ENCODE results near the gene METTL8. TPM values are rescaled to one million over a fixed set of nuclear protein-coding genes. Genes with fewer than 3 reads are reported as not detected.

The METTL8 gene
- total and polyA plus RNA-seq, 2 of the 13 experiments (the other 11 are each of a cell fraction or from before 2014, with no cell fraction given) = 18.6 to 68.2 TPM

DNA sequence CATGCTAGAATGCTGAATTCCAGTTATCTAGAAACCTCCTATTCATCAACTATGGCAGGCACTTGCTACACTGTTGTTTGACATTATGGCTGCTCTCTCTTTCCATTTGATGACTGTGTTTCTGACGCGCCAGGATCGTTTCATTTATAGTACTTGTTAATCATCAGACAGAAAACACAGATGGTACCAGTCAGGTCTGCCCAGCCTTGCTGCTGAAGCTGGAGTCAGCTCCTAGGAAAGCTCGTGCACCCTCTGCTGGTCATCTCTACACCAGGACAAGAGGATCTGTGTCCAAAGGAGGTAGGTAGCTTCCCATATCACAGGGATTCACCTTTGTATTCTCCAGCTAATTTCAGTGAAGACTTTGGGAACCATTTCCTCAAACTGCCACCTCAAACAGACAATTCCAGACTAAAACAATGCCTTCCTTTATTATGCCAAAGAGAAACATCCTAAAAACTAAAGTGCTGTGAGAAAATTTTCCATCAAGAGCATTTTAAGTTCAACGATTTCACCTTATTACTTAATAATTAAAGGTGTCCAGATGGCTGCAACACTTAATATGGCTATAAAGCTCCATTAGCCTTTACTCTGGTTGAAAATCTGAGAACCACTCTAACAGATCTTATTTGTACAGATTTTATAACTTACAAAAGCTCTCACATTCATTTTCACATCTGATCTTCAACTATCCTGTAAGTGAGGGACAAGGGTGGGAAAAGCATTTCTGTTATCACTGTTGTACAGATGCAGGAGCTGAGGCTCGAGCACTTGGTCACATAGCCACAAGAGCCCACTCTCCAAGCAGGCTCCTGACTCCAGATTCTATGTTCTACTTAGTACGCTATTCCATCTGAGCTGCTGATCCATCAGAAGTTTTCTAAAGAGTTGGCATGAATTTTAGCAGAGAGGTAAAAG lies 17.5 kb downstream of the METTL8 start (continued):
- TF ChIP-seq, protein P1, sequence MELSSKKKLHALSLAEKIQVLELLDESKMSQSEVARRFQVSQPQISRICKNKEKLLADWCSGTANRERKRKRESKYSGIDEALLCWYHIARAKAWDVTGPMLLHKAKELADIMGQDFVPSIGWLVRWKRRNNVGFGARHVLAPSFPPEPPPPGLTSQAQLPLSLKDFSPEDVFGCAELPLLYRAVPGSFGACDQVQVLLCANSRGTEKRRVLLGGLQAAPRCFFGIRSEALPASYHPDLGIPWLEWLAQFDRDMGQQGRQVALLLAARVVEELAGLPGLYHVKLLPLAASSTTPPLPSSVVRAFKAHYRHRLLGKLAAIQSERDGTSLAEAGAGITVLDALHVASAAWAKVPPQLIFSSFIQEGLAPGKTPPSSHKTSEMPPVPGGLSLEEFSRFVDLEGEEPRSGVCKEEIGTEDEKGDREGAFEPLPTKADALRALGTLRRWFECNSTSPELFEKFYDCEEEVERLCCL (CRISPR knock-in tag; IDR thresholded peaks at IDR 0.05; ENCODE audit: borderline replicate concordance) = no peak
- TF ChIP-seq HDAC6 (IDR thresholded peaks at IDR 0.05; ENCODE audit: low read depth, low read length) = no peak
- TF ChIP-seq ZNF687 (CRISPR knock-in tag; IDR thresholded peaks at IDR 0.05) = no peak
- TF ChIP-seq GABPA (IDR thresholded peaks at IDR 0.05; ENCODE audit: low read depth, low read length) = no peak
- TF ChIP-seq GABPA (CRISPR knock-in tag; IDR thresholded peaks at IDR 0.05; ENCODE audit: low read depth) = no peak
- peak; percentile 96 for TF ChIP-seq SSRP1 (CRISPR knock-in tag; IDR thresholded peaks at IDR 0.05)
- TF ChIP-seq HHEX (CRISPR knock-in tag; IDR thresholded peaks at IDR 0.05) = no peak
- 0 out of 2 replicates have a peak, but pooled peaks have one; percentile 14 for TF ChIP-seq MED1 (CRISPR knock-in tag; IDR thresholded peaks at IDR 0.05)
- no peak for TF ChIP-seq ZNF264 (CRISPR knock-in tag; IDR thresholded peaks at IDR 0.05)
- no peak for TF ChIP-seq ZNF280D (CRISPR knock-in tag; IDR thresholded peaks at IDR 0.05)
- TF ChIP-seq DMAP1 (CRISPR knock-in tag; IDR thresholded peaks at IDR 0.05) = no peak
- TF ChIP-seq RBM22 (optimal IDR thresholded peaks at IDR 0.05; ENCODE audit: low read length) = no peak
- no peak for TF ChIP-seq TBX2 (CRISPR knock-in tag; IDR thresholded peaks at IDR 0.05; ENCODE audit: borderline replicate concordance)
- no peak for TF ChIP-seq NPAS2 (CRISPR knock-in tag; IDR thresholded peaks at IDR 0.05; ENCODE audit: borderline replicate concordance)
- TF ChIP-seq CHD4 (IDR thresholded peaks at IDR 0.05; ENCODE audit: borderline replicate concordance, low read length) = no peak
- TF ChIP-seq ATF1 (CRISPR knock-in tag; IDR thresholded peaks at IDR 0.05) = no peak
- TF ChIP-seq ZBTB33 (CRISPR knock-in tag; IDR thresholded peaks at IDR 0.05) = no peak
- peak; percentile 62; the same call in 1 of the 2 replicates for TF ChIP-seq ZGPAT (CRISPR knock-in tag; IDR thresholded peaks at IDR 0.05)

Data from HepG2 (cell line).